Measurements from ENCODE around the gene ARHGAP25.

GRCh38 chr2:68689553-68690537 lies 44.8 kb upstream of the ARHGAP25 start:
- TF ChIP-seq CTCF (IDR thresholded peaks at IDR 0.05), result no peak
- TF ChIP-seq EP300 (IDR thresholded peaks at IDR 0.05; ENCODE audit: low read depth), result no peak
- no peak for TF ChIP-seq POLR2A (IDR thresholded peaks at IDR 0.05)
